ENCODE data around the gene SRSF11.
"Not testable (repeated sequence)": the region's sequence is repeated elsewhere in the genome, so short reads cannot be mapped to it uniquely, and the experiment has no call there.

Gene SRSF11

GRCh38 chr1:70221238-70222121 lies at the start of gene SRSF11:
TSS of gene SRSF11 (plus strand) at chr1:70221380. CDS start at chr1:70221637, 257 bp downstream.
- ChIA-PET POLR2A (interaction anchor here (0.6 to 1.1 kb wide), 5 partner anchors 8 to 189 kb away, joined by 3 to 5 read pairs (median 3); partner anchors contain the start of gene CTH), CTCF (interaction anchor here (0.9 to 2.1 kb wide), 4 partner anchors 9 to 17 kb away, joined by 3 to 14 read pairs (median 4); no protein-coding TSS in a partner anchor)
- no peak for TF ChIP-seq CTCF (IDR thresholded peaks at IDR 0.05; ENCODE audit: control extremely low read depth, extremely low read depth, low read depth, missing control alignments)
- DNase-seq (ENCODE audit: extremely low spot score) = peak; percentile 93

- TF ChIP-seq CTCF (IDR thresholded peaks at IDR 0.05; ENCODE audit: control extremely low read depth, extremely low read depth, low read depth, missing control alignments) = no peak
- POLR2A ChIA-PET = no interaction called here
- CTCF ChIA-PET = no interaction called here
- no peak for DNase-seq (ENCODE audit: extremely low spot score)
Observed at GRCh38 chr1:70171512-70171911, 49.7 kb upstream of the SRSF11 start.

GRCh38 chr1:70185181-70185580 lies 36.0 kb upstream of the SRSF11 start:
- CTCF ChIA-PET, POLR2A ChIA-PET: not testable (repeated sequence)

GRCh38 chr1:70188522-70188921 lies 32.7 kb upstream of the SRSF11 start:
- POLR2A ChIA-PET = no interaction called here

More at GRCh38 chr1:70185181-70185580, 36.0 kb upstream of the SRSF11 start:
- not testable (repeated sequence) for DNase-seq (ENCODE audit: extremely low spot score)

GRCh38 chr1:70190180-70190579 lies 31.0 kb upstream of the SRSF11 start:
- ChIA-PET CTCF (interaction anchor here (1.1 to 3.6 kb wide), 5 partner anchors 10 to 29 kb away, joined by 3 to 16 read pairs (median 4); partner anchors contain the start of gene LRRC40), POLR2A (no interaction called here)
- no peak for DNase-seq (ENCODE audit: extremely low spot score)
- no peak for TF ChIP-seq CTCF (IDR thresholded peaks at IDR 0.05; ENCODE audit: control extremely low read depth, extremely low read depth, low read depth, missing control alignments)

More at GRCh38 chr1:70188522-70188921, 32.7 kb upstream of the SRSF11 start:
- DNase-seq (ENCODE audit: extremely low spot score) = no peak
- CTCF ChIA-PET = interaction anchor here (2.1 to 3.6 kb wide), 2 partner anchors 11 to 15 kb away, joined by 4 to 16 read pairs; no protein-coding TSS in a partner anchor
- TF ChIP-seq CTCF (IDR thresholded peaks at IDR 0.05; ENCODE audit: control extremely low read depth, extremely low read depth, low read depth, missing control alignments) = no peak

GRCh38 chr1:70192446-70192845 lies 28.7 kb upstream of the SRSF11 start:
- CTCF ChIA-PET = interaction anchor here (0.7 kb wide), 1 partner anchor 15 kb away, joined by 3 read pairs; no protein-coding TSS in a partner anchor
- DNase-seq (ENCODE audit: extremely low spot score); POLR2A ChIA-PET: not testable (repeated sequence)

GRCh38 chr1:70194601-70195000 lies 26.6 kb upstream of the SRSF11 start:
- no peak for TF ChIP-seq CTCF (IDR thresholded peaks at IDR 0.05; ENCODE audit: control extremely low read depth, extremely low read depth, low read depth, missing control alignments)
- no peak for DNase-seq (ENCODE audit: extremely low spot score)
- ChIA-PET POLR2A (interaction anchor here (0.7 kb wide), 1 partner anchor 217 kb away, joined by 3 read pairs; no protein-coding TSS in a partner anchor), CTCF (no interaction called here)

All from GM10248 (cell line).